ENCODE results near the gene MFAP4. TPM values are rescaled to one million over a fixed set of nuclear protein-coding genes. Genes with fewer than 3 reads are reported as not detected.

MFAP4 gene
- total RNA-seq, 1 experiment from 2014 or later, result 1.5 TPM

GRCh38 chr17:19383681-19384470 lies 3.1 kb downstream of the MFAP4 start:
- peaks cover 34 to 52% of the 10 kb centered on the region in 2 experiments for H3K4me1 Mint-ChIP-seq
- no peak for TF ChIP-seq CTCF (conservative IDR thresholded peaks at IDR 0.05)
- DNase-seq, result no peak
- H3K9me3 Mint-ChIP-seq, result peaks cover 0 to 2% of the 10 kb centered on the region in 2 experiments; a peak in 1 of 5 replicates
- H3T11ph ChIP-seq (ENCODE audit: low read length), result no peak overlapping the region
- no peak overlapping the region for H3K4me3 Mint-ChIP-seq
- no peak overlapping the region for H3K23ac ChIP-seq (ENCODE audit: insufficient read length, low read depth, low read length)
- peaks cover 4% of the 10 kb centered on the region; the same call in 1 of the 2 replicates for H3K4me1 ChIP-seq (ENCODE audit: insufficient read depth, low read length)
- H3K4ac ChIP-seq (ENCODE audit: low read depth, low read length), result no peak overlapping the region
- H3K14ac ChIP-seq (ENCODE audit: insufficient read depth, low read length), result no peak overlapping the region
- peak overlapping the region; percentile 34 to 97 (median 64); a peak in 4 of 7 replicates for H3K27ac Mint-ChIP-seq
- peaks cover 6% of the 10 kb centered on the region for H3K79me1 ChIP-seq (ENCODE audit: insufficient read depth, low read depth, low read length, poor library complexity, severe bottlenecking)
- peaks cover 37 to 63% (median 62%) of the 10 kb centered on the region in 3 experiments for H3K36me3 Mint-ChIP-seq (ENCODE audit: insufficient read depth in 1 of 3, low read depth in 3 of 3)
- peaks cover 5% of the 10 kb centered on the region for H3K23me2 ChIP-seq (ENCODE audit: insufficient read length, low read depth, low read length, poor library complexity, severe bottlenecking)
- H2BK15ac ChIP-seq (ENCODE audit: low read depth, low read length), result no peak overlapping the region
- H3K79me2 ChIP-seq (ENCODE audit: insufficient read depth, low read length), result 0 out of 2 replicates have a peak, but pooled peaks cover 4% of the 10 kb centered on the region
- no peaks in the 10 kb centered on the region for H3K27me3 ChIP-seq (ENCODE audit: insufficient read depth, low read length)
- H2AFZ ChIP-seq (ENCODE audit: low read length), result no peak overlapping the region
- H4K20me1 ChIP-seq (ENCODE audit: control insufficient read depth, insufficient read depth, insufficient read length), result no peaks in the 10 kb centered on the region
- no peaks in the 10 kb centered on the region for H3K27me3 Mint-ChIP-seq (ENCODE audit: low read depth)
- H4K91ac ChIP-seq (ENCODE audit: insufficient read length, low read depth, low read length), result no peak overlapping the region
- no peak overlapping the region for H3K18ac ChIP-seq (ENCODE audit: insufficient read length, low read depth, low read length)
- H2BK12ac ChIP-seq (ENCODE audit: insufficient read length, low read depth, low read length), result no peak overlapping the region
- H3K27ac ChIP-seq (ENCODE audit: insufficient read length, low read depth, low read length), result no peak overlapping the region
- no peak overlapping the region for H2BK120ac ChIP-seq (ENCODE audit: low read depth, low read length, poor library complexity, severe bottlenecking)
- H2BK5ac ChIP-seq (ENCODE audit: insufficient read length, low read length), result no peak overlapping the region
- H2AK5ac ChIP-seq (ENCODE audit: insufficient read length, low read length), result no peak overlapping the region
- H4K5ac ChIP-seq (ENCODE audit: insufficient read length, low read depth, low read length), result no peak overlapping the region
- H3K9me3 ChIP-seq (ENCODE audit: control insufficient read depth, low read depth, low read length), result no peaks in the 10 kb centered on the region
- no peak overlapping the region for H2BK20ac ChIP-seq (ENCODE audit: low read depth, low read length, poor library complexity, severe bottlenecking)
- H3K4me2 ChIP-seq (ENCODE audit: insufficient read depth, insufficient read length, low read length), result no peak overlapping the region
- H3K9ac ChIP-seq (ENCODE audit: extremely low read depth, insufficient read length, low read length), result no peak overlapping the region
- no peak overlapping the region for H4K8ac ChIP-seq (replicated peaks; ENCODE audit: insufficient read length, low read depth, low read length)
- no CpG with 5 or more reads among the region's 6 CpGs for WGBS (ENCODE audit: extremely low coverage, insufficient read length, low lambda C conversion rate)
- no peak overlapping the region for H3K56ac ChIP-seq (ENCODE audit: insufficient read length, low read depth, low read length)

Data from H9 (cell line).